Activated CD4-positive, alpha-beta memory T cell treated with anti-CD3 and anti-CD28 coated beads for 36 hours (primary cell): ENCODE measurements around the gene SDK1. TPM values are rescaled to one million over a fixed set of nuclear protein-coding genes. Genes with fewer than 3 reads are reported as not detected.

ENCODE experiments used
- CTCF ChIA-PET: fragments of 350-600 bp; sonication (Branson Sonifier 250); formaldehyde crosslinking; loops from one replicate; lab custom pipeline; 2021; ENCODE audit warnings: antibody characterized with exemption, inconsistent platforms; lab: Charles Lee
- POLR2A ChIA-PET: fragments of 350-600 bp; sonication (Branson Sonifier 250); formaldehyde crosslinking; loops from one replicate; lab custom pipeline; 2021; ENCODE audit warnings: antibody characterized with exemption; lab: Charles Lee
- DNase-seq: peaks from one replicate; pipeline ENCODE4 v3.0.0-alpha.2; 2020
- H3K27ac Mint-ChIP-seq: one replicate; pipeline ENCODE4 v1.8.0; 2021; ENCODE audit warnings: mixed read lengths
- H3K27me3 Mint-ChIP-seq: one replicate; pipeline ENCODE4 v1.8.0; 2021; ENCODE audit warnings: mixed read lengths
- H3K36me3 Mint-ChIP-seq: one replicate; pipeline ENCODE4 v1.8.0; 2021; ENCODE audit warnings: mixed read lengths
- H3K4me1 Mint-ChIP-seq: one replicate; pipeline ENCODE4 v1.8.0; 2021; ENCODE audit warnings: low read depth, mixed read lengths
- H3K4me3 Mint-ChIP-seq: one replicate; pipeline ENCODE4 v1.8.0; 2021; ENCODE audit warnings: mild to moderate bottlenecking, mixed read lengths
- H3K9me3 Mint-ChIP-seq: one replicate; pipeline ENCODE4 v1.8.0; 2021; ENCODE audit warnings: mixed read lengths
- intact Hi-C: fragments of 100-400 bp; cut with micrococcal nuclease; formaldehyde crosslinking; loops from one replicate; pipeline ENCODE4 v1.15.1; 2023
- total RNA-seq, 2 experiments: library from RNA; stranded (reverse); gene quantifications; one replicate each; pipeline ENCODE4 v1.2.3, GENCODE V29; 2021

Gene SDK1
- total RNA-seq, 2 experiments from 2014 or later, result 0.14 to 0.24 TPM

GRCh38 chr7:4144172-4144701 lies 843.2 kb downstream of the SDK1 start:
- no peak overlapping the region for H3K27ac Mint-ChIP-seq
- CTCF ChIA-PET, result no interaction called here

DNA sequence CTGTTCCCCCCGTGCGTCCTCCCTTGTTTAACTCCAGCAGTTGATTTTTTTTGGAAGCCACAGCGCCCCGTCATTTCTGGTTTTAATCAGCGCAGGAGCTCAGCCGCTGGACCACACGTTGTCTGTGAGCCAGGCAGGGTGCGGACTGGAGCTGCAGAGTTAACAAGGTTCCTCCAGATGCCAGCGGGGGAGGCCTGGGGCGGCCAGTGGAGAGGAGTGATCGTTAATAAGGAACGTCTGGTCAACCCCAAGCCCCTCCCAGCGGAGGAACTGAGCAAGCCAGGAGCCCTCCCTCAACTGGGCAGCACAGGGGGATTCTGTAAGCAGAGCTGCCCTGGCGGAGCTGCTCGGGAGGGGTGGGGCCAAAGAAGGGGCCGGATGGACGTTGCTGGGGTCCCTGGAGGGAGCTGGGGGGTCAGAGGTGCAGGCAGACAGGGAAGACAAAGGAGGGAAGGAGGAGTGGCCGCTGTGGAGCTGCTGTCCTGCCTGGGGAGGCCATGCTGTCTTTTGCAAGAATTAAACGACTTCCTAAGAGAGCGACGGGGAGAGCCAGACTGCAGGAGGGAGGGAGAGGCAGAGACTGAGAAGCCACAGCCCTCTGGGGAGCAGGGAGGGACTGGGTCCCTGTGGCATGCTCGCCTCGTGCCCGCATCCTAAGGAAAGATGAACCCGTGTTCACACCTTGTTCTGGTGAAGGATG lies 843.9 kb downstream of the SDK1 start:
- H3K4me3 Mint-ChIP-seq, result no peak overlapping the region
- H3K9me3 Mint-ChIP-seq, result no peaks in the 10 kb centered on the region
- no peak overlapping the region for H3K27ac Mint-ChIP-seq
- no peaks in the 10 kb centered on the region for H3K36me3 Mint-ChIP-seq
- no peak for DNase-seq
- ChIA-PET CTCF (no interaction called here), POLR2A (no interaction called here)
- intact Hi-C loops, result no loop called here
- peaks cover 13% of the 10 kb centered on the region for H3K27me3 Mint-ChIP-seq
- H3K4me1 Mint-ChIP-seq, result no peaks in the 10 kb centered on the region

More at GRCh38 chr7:4144172-4144701, 843.2 kb downstream of the SDK1 start:
- peaks cover 13% of the 10 kb centered on the region for H3K27me3 Mint-ChIP-seq
- no peak for DNase-seq
- no peaks in the 10 kb centered on the region for H3K36me3 Mint-ChIP-seq
- H3K9me3 Mint-ChIP-seq, result no peaks in the 10 kb centered on the region
- POLR2A ChIA-PET, result no interaction called here
- intact Hi-C loops, result no loop called here
- no peaks in the 10 kb centered on the region for H3K4me1 Mint-ChIP-seq
- H3K4me3 Mint-ChIP-seq, result no peak overlapping the region

DNA sequence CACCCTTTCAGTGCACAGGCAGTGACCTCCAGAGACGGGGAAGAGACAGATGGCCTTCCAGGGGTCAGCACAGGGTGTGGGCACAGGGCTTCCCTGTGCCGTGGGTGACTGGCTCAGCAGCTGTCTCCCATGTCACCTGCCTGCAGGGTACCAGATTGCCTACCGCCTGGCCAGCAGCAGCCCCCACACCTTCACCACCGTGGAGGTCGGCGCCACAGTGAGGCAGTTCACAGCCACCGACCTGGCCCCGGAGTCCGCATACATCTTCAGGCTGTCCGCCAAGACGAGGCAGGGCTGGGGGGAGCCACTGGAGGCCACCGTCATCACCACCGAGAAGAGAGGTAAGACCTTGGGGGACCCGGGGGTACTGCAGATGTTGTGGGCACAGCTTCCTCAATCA lies 844.5 kb downstream of the SDK1 start:
- H3K4me3 Mint-ChIP-seq, result no peak overlapping the region
- no peaks in the 10 kb centered on the region for H3K36me3 Mint-ChIP-seq
- peaks cover 13% of the 10 kb centered on the region for H3K27me3 Mint-ChIP-seq
- CTCF ChIA-PET, result no interaction called here
- H3K4me1 Mint-ChIP-seq, result no peaks in the 10 kb centered on the region
- no peak overlapping the region for H3K27ac Mint-ChIP-seq
- no peak for DNase-seq
- intact Hi-C loops, result no loop called here
- H3K9me3 Mint-ChIP-seq, result no peaks in the 10 kb centered on the region
- POLR2A ChIA-PET, result no interaction called here

- Mint-ChIP-seq H3K27me3 (peaks cover 13% of the 10 kb centered on the region), H3K36me3 (no peaks in the 10 kb centered on the region), H3K4me1 (no peaks in the 10 kb centered on the region), H3K9me3 (no peaks in the 10 kb centered on the region), H3K4me3 (no peak overlapping the region), H3K27ac (no peak overlapping the region)
- intact Hi-C loops, result no loop called here
- CTCF ChIA-PET, result no interaction called here
- POLR2A ChIA-PET, result no interaction called here
- DNase-seq, result no peak
Observed at GRCh38 chr7:4147926-4148620, 847.0 kb downstream of the SDK1 start.

- POLR2A ChIA-PET, result no interaction called here
- no peak for DNase-seq
- no peaks in the 10 kb centered on the region for H3K9me3 Mint-ChIP-seq
- no peaks in the 10 kb centered on the region for H3K36me3 Mint-ChIP-seq
- H3K27ac Mint-ChIP-seq, result no peak overlapping the region
- CTCF ChIA-PET, result no interaction called here
- no peaks in the 10 kb centered on the region for H3K4me1 Mint-ChIP-seq
- H3K27me3 Mint-ChIP-seq, result peaks cover 10% of the 10 kb centered on the region
- intact Hi-C loops, result no loop called here
- no peak overlapping the region for H3K4me3 Mint-ChIP-seq
Observed at GRCh38 chr7:4149236-4149635, 848.2 kb downstream of the SDK1 start.

GRCh38 chr7:4149645-4150044 lies 848.6 kb downstream of the SDK1 start:
- Mint-ChIP-seq H3K36me3 (no peaks in the 10 kb centered on the region), H3K9me3 (no peaks in the 10 kb centered on the region), H3K4me1 (no peaks in the 10 kb centered on the region), H3K27me3 (peaks cover 8% of the 10 kb centered on the region), H3K4me3 (no peak overlapping the region), H3K27ac (no peak overlapping the region)
- POLR2A ChIA-PET, result no interaction called here
- DNase-seq, result no peak
- CTCF ChIA-PET, result no interaction called here
- intact Hi-C loops, result no loop called here

GRCh38 chr7:4150731-4151130 lies 849.7 kb downstream of the SDK1 start:
- intact Hi-C loops, result no loop called here

GRCh38 chr7:4151524-4151923 lies 850.5 kb downstream of the SDK1 start:
- H3K4me3 Mint-ChIP-seq, result no peak overlapping the region
- H3K36me3 Mint-ChIP-seq, result no peaks in the 10 kb centered on the region
- H3K9me3 Mint-ChIP-seq, result no peaks in the 10 kb centered on the region
- POLR2A ChIA-PET, result no interaction called here
- H3K4me1 Mint-ChIP-seq, result no peaks in the 10 kb centered on the region
- CTCF ChIA-PET, result no interaction called here
- intact Hi-C loops, result no loop called here
- DNase-seq, result no peak
- no peaks in the 10 kb centered on the region for H3K27me3 Mint-ChIP-seq
- H3K27ac Mint-ChIP-seq, result no peak overlapping the region

More at GRCh38 chr7:4150731-4151130, 849.7 kb downstream of the SDK1 start:
- Mint-ChIP-seq H3K27ac (no peak overlapping the region), H3K27me3 (peaks cover 4% of the 10 kb centered on the region), H3K4me1 (no peaks in the 10 kb centered on the region), H3K9me3 (no peaks in the 10 kb centered on the region), H3K36me3 (no peaks in the 10 kb centered on the region), H3K4me3 (no peak overlapping the region)
- CTCF ChIA-PET, result no interaction called here
- DNase-seq, result no peak
- POLR2A ChIA-PET, result no interaction called here

DNA sequence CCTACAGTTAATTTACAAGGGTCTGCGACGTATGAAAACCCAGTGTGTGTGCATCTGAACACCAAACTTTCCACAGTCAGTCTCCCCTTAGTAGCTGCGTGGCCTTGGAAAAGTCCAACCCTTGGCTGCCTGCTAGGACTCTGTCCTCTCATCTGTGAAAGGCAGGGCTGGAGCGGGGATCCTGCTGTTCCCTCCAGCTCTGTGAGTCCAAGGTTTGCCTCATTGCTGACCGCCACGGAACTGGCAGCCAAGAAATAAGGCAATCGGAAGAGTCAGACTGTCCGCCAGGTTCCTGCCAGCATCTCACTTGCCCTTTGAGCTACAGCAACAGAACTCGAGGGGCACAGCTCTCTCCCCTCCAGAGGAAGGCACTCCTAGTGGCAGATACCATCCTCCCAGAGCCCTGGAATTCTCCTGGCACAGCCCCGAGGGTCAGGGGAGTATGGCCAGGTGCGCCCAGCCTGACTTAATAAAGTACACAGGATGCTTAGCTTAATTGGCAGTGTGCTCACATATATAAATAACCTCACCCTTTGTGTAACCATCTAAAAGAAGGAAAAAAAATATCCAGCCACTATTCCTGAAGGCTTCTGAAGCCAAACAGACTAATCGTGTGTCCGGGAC lies 851.0 kb downstream of the SDK1 start:
- Mint-ChIP-seq H3K36me3 (no peaks in the 10 kb centered on the region), H3K4me1 (no peaks in the 10 kb centered on the region), H3K27ac (no peak overlapping the region), H3K9me3 (no peaks in the 10 kb centered on the region), H3K4me3 (no peak overlapping the region), H3K27me3 (no peaks in the 10 kb centered on the region)
- intact Hi-C loops, result no loop called here
- CTCF ChIA-PET, result no interaction called here
- DNase-seq, result no peak
- POLR2A ChIA-PET, result no interaction called here

- Mint-ChIP-seq H3K36me3 (no peaks in the 10 kb centered on the region), H3K4me3 (no peak overlapping the region)
- POLR2A ChIA-PET, result no interaction called here
Observed at GRCh38 chr7:4154882-4155535, 854.0 kb downstream of the SDK1 start.

GRCh38 chr7:4156190-4156589 lies 855.1 kb downstream of the SDK1 start:
- no peak overlapping the region for H3K4me3 Mint-ChIP-seq
- no peak for DNase-seq
- intact Hi-C loops, result no loop called here
- no peak overlapping the region for H3K27ac Mint-ChIP-seq
- H3K4me1 Mint-ChIP-seq, result no peaks in the 10 kb centered on the region
- no peaks in the 10 kb centered on the region for H3K9me3 Mint-ChIP-seq
- no peaks in the 10 kb centered on the region for H3K27me3 Mint-ChIP-seq
- H3K36me3 Mint-ChIP-seq, result no peaks in the 10 kb centered on the region
- CTCF ChIA-PET, result no interaction called here
- POLR2A ChIA-PET, result no interaction called here

More at GRCh38 chr7:4154882-4155535, 854.0 kb downstream of the SDK1 start:
- H3K4me1 Mint-ChIP-seq, result no peaks in the 10 kb centered on the region
- no peaks in the 10 kb centered on the region for H3K27me3 Mint-ChIP-seq
- intact Hi-C loops, result no loop called here
- no peak for DNase-seq
- CTCF ChIA-PET, result no interaction called here
- no peak overlapping the region for H3K27ac Mint-ChIP-seq
- H3K9me3 Mint-ChIP-seq, result no peaks in the 10 kb centered on the region

- no peak for DNase-seq
- CTCF ChIA-PET, result no interaction called here
- intact Hi-C loops, result no loop called here
- no peaks in the 10 kb centered on the region for H3K9me3 Mint-ChIP-seq
- H3K4me3 Mint-ChIP-seq, result no peak overlapping the region
- POLR2A ChIA-PET, result no interaction called here
- no peaks in the 10 kb centered on the region for H3K36me3 Mint-ChIP-seq
- no peaks in the 10 kb centered on the region for H3K4me1 Mint-ChIP-seq
- no peaks in the 10 kb centered on the region for H3K27me3 Mint-ChIP-seq
- H3K27ac Mint-ChIP-seq, result no peak overlapping the region
Observed at GRCh38 chr7:4157651-4158050, 856.6 kb downstream of the SDK1 start.
